OCI-LY1 (cell line): ENCODE measurements around the gene MRM2.

Experiments
- H2AFZ ChIP-seq: fragments of 200-600 bp; sonication (generic), shearing (Covaris generic); 2 replicates; pipeline ENCODE4 v1.6.0; 2014; ENCODE audit warnings: antibody characterized with exemption, mild to moderate bottlenecking, low read length
- H3F3A ChIP-seq: fragments of 200-600 bp; sonication (generic), shearing (Covaris generic); 2 replicates; pipeline ENCODE4 v1.6.0; 2014; ENCODE audit warnings: mild to moderate bottlenecking, antibody characterized with exemption, low read length, moderate library complexity; ENCODE audit not compliant: insufficient read depth
- H3K27ac ChIP-seq: fragments of 200-600 bp; sonication (generic); 2 replicates; pipeline ENCODE4 v1.5.1; 2014; ENCODE audit warnings: low read length, mixed run types, mild to moderate bottlenecking, low read depth; ENCODE audit not compliant: poor library complexity, severe bottlenecking
- H3K27me3 ChIP-seq: fragments of 200-600 bp; sonication (generic); 2 replicates; pipeline ENCODE4 v1.6.0; 2014; ENCODE audit warnings: antibody characterized with exemption, mild to moderate bottlenecking, low read length, moderate library complexity; ENCODE audit not compliant: insufficient read depth
- H3K36me3 ChIP-seq: fragments of 200-600 bp; sonication (generic); 2 replicates; pipeline ENCODE4 v1.6.1; 2014; ENCODE audit warnings: mild to moderate bottlenecking, antibody characterized with exemption, low read length, moderate library complexity, mixed read lengths; ENCODE audit not compliant: insufficient read depth
- H3K4me1 ChIP-seq: fragments of 200-600 bp; sonication (generic); 2 replicates; pipeline ENCODE4 v1.5.1; 2014; ENCODE audit warnings: mild to moderate bottlenecking, low read length, moderate library complexity; ENCODE audit not compliant: insufficient read depth, severe bottlenecking
- H3K4me2 ChIP-seq: fragments of 200-600 bp; sonication (generic), shearing (Covaris generic); 2 replicates; pipeline ENCODE4 v1.6.1; 2014; ENCODE audit warnings: low read length
- H3K4me3 ChIP-seq: fragments of 200-600 bp; sonication (generic); 2 replicates; pipeline ENCODE4 v1.5.1; 2014; ENCODE audit warnings: low read length, low read depth, mild to moderate bottlenecking, mixed read lengths; ENCODE audit not compliant: poor library complexity, severe bottlenecking
- H3K79me2 ChIP-seq: fragments of 200-600 bp; shearing (Covaris generic); 2 replicates; pipeline ENCODE4 v1.6.1; 2016; ENCODE audit warnings: mixed run types, low read length, mixed read lengths; ENCODE audit not compliant: insufficient read depth
- H3K9ac ChIP-seq: fragments of 200-600 bp; sonication (generic), shearing (Covaris generic); 2 replicates; pipeline ENCODE4 v1.6.1; 2014; ENCODE audit warnings: mild to moderate bottlenecking, low read length, mixed read lengths
- H3K9me2 ChIP-seq: fragments of 200-600 bp; sonication (generic), shearing (Covaris generic); 2 replicates; pipeline ENCODE4 v1.6.1; 2014; ENCODE audit warnings: low read depth, mild to moderate bottlenecking, low read length, mixed read lengths
- H3K9me3 ChIP-seq: fragments of 200-600 bp; shearing (Covaris generic); 2 replicates; pipeline ENCODE4 v1.6.1; 2014; ENCODE audit warnings: low read length, mixed read lengths
- H4K20me1 ChIP-seq: fragments of 200-600 bp; sonication (generic), shearing (Covaris generic); 2 replicates; pipeline ENCODE4 v1.6.0; 2016; ENCODE audit warnings: mild to moderate bottlenecking, low read length; ENCODE audit not compliant: insufficient read depth
- CTCF ChIP-seq: fragments of 200-600 bp; sonication (generic), shearing (Covaris generic); IDR thresholded peaks from 2 replicates; pipeline ENCODE4 v1.5.1; 2017; ENCODE audit warnings: mild to moderate bottlenecking, antibody characterized with exemption, low read length, moderate library complexity, mixed read lengths
- EZH2 ChIP-seq: fragments of 200-600 bp; sonication (generic), shearing (Covaris generic); IDR thresholded peaks from 2 replicates; pipeline ENCODE4 v1.8.0; 2017; ENCODE audit warnings: borderline replicate concordance, mixed run types, mild to moderate bottlenecking, antibody characterized with exemption, low read length, moderate library complexity, mixed read lengths

The MRM2 gene

GRCh38 chr7:2229467-2229866 lies 12.5 kb downstream of the MRM2 start:
- no peaks in the 10 kb centered on the region for H3K27me3 ChIP-seq
- H3F3A ChIP-seq, result peaks cover 3% of the 10 kb centered on the region; the same call in 1 of the 2 replicates
- peaks cover 64% of the 10 kb centered on the region for H3K36me3 ChIP-seq
- no peak overlapping the region for H3K4me2 ChIP-seq
- H3K9ac ChIP-seq, result no peak overlapping the region
- H3K9me2 ChIP-seq, result no peaks in the 10 kb centered on the region
- no peak overlapping the region for H3K27ac ChIP-seq
- TF ChIP-seq EZH2 (no peak), CTCF (no peak)
- no peaks in the 10 kb centered on the region for H4K20me1 ChIP-seq
- H3K79me2 ChIP-seq, result peaks cover 18% of the 10 kb centered on the region
- H2AFZ ChIP-seq, result no peak overlapping the region
- peaks cover 23% of the 10 kb centered on the region for H3K4me1 ChIP-seq
- no peaks in the 10 kb centered on the region for H3K9me3 ChIP-seq
- no peak overlapping the region for H3K4me3 ChIP-seq

- Histone ChIP-seq H3K36me3 (peaks cover 59% of the 10 kb centered on the region), H3F3A (no peaks in the 10 kb centered on the region), H3K9ac (no peak overlapping the region), H3K9me2 (no peaks in the 10 kb centered on the region), H3K4me1 (peaks cover 23% of the 10 kb centered on the region), H3K4me3 (no peak overlapping the region), H4K20me1 (no peaks in the 10 kb centered on the region), H3K4me2 (no peak overlapping the region), H3K79me2 (peaks cover 18% of the 10 kb centered on the region), H3K27ac (no peak overlapping the region), H3K27me3 (no peaks in the 10 kb centered on the region), H2AFZ (no peak overlapping the region), H3K9me3 (no peaks in the 10 kb centered on the region)
- TF ChIP-seq EZH2 (no peak), CTCF (no peak)
Measured at GRCh38 chr7:2228921-2229320, 13.1 kb downstream of the MRM2 start.

- peaks cover 16% of the 10 kb centered on the region for H3K4me1 ChIP-seq
- no peak overlapping the region for H2AFZ ChIP-seq
- no peak overlapping the region for H3K27ac ChIP-seq
- no peak overlapping the region for H3K4me2 ChIP-seq
- no peaks in the 10 kb centered on the region for H4K20me1 ChIP-seq
- no peaks in the 10 kb centered on the region for H3K9me2 ChIP-seq
- H3K9me3 ChIP-seq, result no peaks in the 10 kb centered on the region
- H3K4me3 ChIP-seq, result no peak overlapping the region
- no peaks in the 10 kb centered on the region for H3K27me3 ChIP-seq
- peaks cover 18% of the 10 kb centered on the region for H3K79me2 ChIP-seq
- peaks cover 68% of the 10 kb centered on the region for H3K36me3 ChIP-seq
- H3F3A ChIP-seq, result no peaks in the 10 kb centered on the region
- TF ChIP-seq CTCF, result no peak
- TF ChIP-seq EZH2, result no peak
- H3K9ac ChIP-seq, result no peak overlapping the region
Measured at GRCh38 chr7:2227699-2228098, 14.3 kb downstream of the MRM2 start.
